Measurements from ENCODE around the gene SLC43A3.
"Not testable (repeated sequence)": the region's sequence is repeated elsewhere in the genome, so short reads cannot be mapped to it uniquely, and the experiment has no call there.

The SLC43A3 gene

GRCh38 chr11:57373146-57373545 lies 53.8 kb downstream of the SLC43A3 start:
- peaks cover 0 to 4% of the 10 kb centered on the region in 2 donors for H3K27me3 ChIP-seq (ENCODE audit: control insufficient read depth in 1 of 2, insufficient read depth in 2 of 2, low read length in 2 of 2)
- no peak overlapping the region for H3K9ac ChIP-seq (ENCODE audit: low read length)
- H3K4me1 ChIP-seq (ENCODE audit: insufficient read depth, low read length), result no peaks in the 10 kb centered on the region
- H3K27ac ChIP-seq (ENCODE audit: low read depth, low read length), result no peak overlapping the region
- no peaks in the 10 kb centered on the region for H3K36me3 ChIP-seq (ENCODE audit: insufficient read depth, low read length)
- no peak overlapping the region for H3K4me3 ChIP-seq (ENCODE audit: low read depth in 1 of 2, low read length in 2 of 2)
- H3K9me3 ChIP-seq (ENCODE audit: low read length), result no peaks in the 10 kb centered on the region

- Histone ChIP-seq H3K36me3 (ENCODE audit: insufficient read depth, low read length) (no peaks in the 10 kb centered on the region), H3K4me1 (ENCODE audit: insufficient read depth, low read length) (no peaks in the 10 kb centered on the region), H3K4me3 (ENCODE audit: low read depth in 1 of 2, low read length in 2 of 2) (no peak overlapping the region), H3K27me3 (ENCODE audit: control insufficient read depth in 1 of 2, insufficient read depth in 2 of 2, low read length in 2 of 2) (no peaks in the 10 kb centered on the region), H3K9ac (ENCODE audit: low read length) (no peak overlapping the region), H3K9me3 (ENCODE audit: low read length) (no peaks in the 10 kb centered on the region), H3K27ac (ENCODE audit: low read depth, low read length) (no peak overlapping the region)
Measured at GRCh38 chr11:57370941-57371340, 56.0 kb downstream of the SLC43A3 start.

GRCh38 chr11:57370251-57370650 lies 56.7 kb downstream of the SLC43A3 start:
- H3K4me3 ChIP-seq (ENCODE audit: low read depth in 1 of 2, low read length in 2 of 2), result no peak overlapping the region
- H3K4me1 ChIP-seq (ENCODE audit: insufficient read depth, low read length), result no peaks in the 10 kb centered on the region
- H3K9ac ChIP-seq (ENCODE audit: low read length), result no peak overlapping the region
- H3K36me3 ChIP-seq (ENCODE audit: insufficient read depth, low read length), result no peaks in the 10 kb centered on the region
- H3K9me3 ChIP-seq (ENCODE audit: low read length), result no peaks in the 10 kb centered on the region
- H3K27ac ChIP-seq (ENCODE audit: low read depth, low read length), result no peak overlapping the region
- H3K27me3 ChIP-seq (ENCODE audit: control insufficient read depth in 1 of 2, insufficient read depth in 2 of 2, low read length in 2 of 2), result no peaks in the 10 kb centered on the region

GRCh38 chr11:57368845-57369232 lies 58.1 kb downstream of the SLC43A3 start:
- H3K4me1 ChIP-seq (ENCODE audit: insufficient read depth, low read length), result no peaks in the 10 kb centered on the region
- no peaks in the 10 kb centered on the region for H3K27me3 ChIP-seq (ENCODE audit: control insufficient read depth in 1 of 2, insufficient read depth in 2 of 2, low read length in 2 of 2)
- no peaks in the 10 kb centered on the region for H3K9me3 ChIP-seq (ENCODE audit: low read length)
- no peaks in the 10 kb centered on the region for H3K36me3 ChIP-seq (ENCODE audit: insufficient read depth, low read length)
- no peak overlapping the region for H3K27ac ChIP-seq (ENCODE audit: low read depth, low read length)
- no peak overlapping the region for H3K9ac ChIP-seq (ENCODE audit: low read length)
- H3K4me3 ChIP-seq (ENCODE audit: low read depth in 1 of 2, low read length in 2 of 2), result no peak overlapping the region

- Histone ChIP-seq H3K4me3 (ENCODE audit: low read depth in 1 of 2, low read length in 2 of 2) (no peak overlapping the region), H3K9me3 (ENCODE audit: low read length) (peaks cover 1% of the 10 kb centered on the region), H3K27ac (ENCODE audit: low read depth, low read length) (no peak overlapping the region), H3K9ac (ENCODE audit: low read length) (no peak overlapping the region), H3K36me3 (ENCODE audit: insufficient read depth, low read length) (no peaks in the 10 kb centered on the region), H3K27me3 (ENCODE audit: control insufficient read depth in 1 of 2, insufficient read depth in 2 of 2, low read length in 2 of 2) (no peaks in the 10 kb centered on the region), H3K4me1 (ENCODE audit: insufficient read depth, low read length) (no peaks in the 10 kb centered on the region)
Measured at GRCh38 chr11:57368106-57368844, 58.6 kb downstream of the SLC43A3 start.

GRCh38 chr11:57364851-57365660 lies 61.9 kb downstream of the SLC43A3 start:
- H3K4me3 ChIP-seq (ENCODE audit: low read depth in 1 of 2, low read length in 2 of 2), result no peak overlapping the region
- H3K9ac ChIP-seq (ENCODE audit: low read length), result no peak overlapping the region
- no peaks in the 10 kb centered on the region for H3K36me3 ChIP-seq (ENCODE audit: insufficient read depth, low read length)
- no peak overlapping the region for H3K27ac ChIP-seq (ENCODE audit: low read depth, low read length)
- H3K27me3 ChIP-seq (ENCODE audit: control insufficient read depth in 1 of 2, insufficient read depth in 2 of 2, low read length in 2 of 2), result no peaks in the 10 kb centered on the region
- no peaks in the 10 kb centered on the region for H3K4me1 ChIP-seq (ENCODE audit: insufficient read depth, low read length)
- peaks cover 4% of the 10 kb centered on the region for H3K9me3 ChIP-seq (ENCODE audit: low read length)

- peaks cover 4% of the 10 kb centered on the region for H3K9me3 ChIP-seq (ENCODE audit: low read length)
- H3K9ac ChIP-seq (ENCODE audit: low read length), result no peak overlapping the region
- no peak overlapping the region for H3K27ac ChIP-seq (ENCODE audit: low read depth, low read length)
- no peak overlapping the region for H3K4me3 ChIP-seq (ENCODE audit: low read depth in 1 of 2, low read length in 2 of 2)
- H3K27me3 ChIP-seq (ENCODE audit: control insufficient read depth in 1 of 2, insufficient read depth in 2 of 2, low read length in 2 of 2), result no peaks in the 10 kb centered on the region
- H3K4me1 ChIP-seq (ENCODE audit: insufficient read depth, low read length), result no peaks in the 10 kb centered on the region
- no peaks in the 10 kb centered on the region for H3K36me3 ChIP-seq (ENCODE audit: insufficient read depth, low read length)
Measured at GRCh38 chr11:57363131-57364080, 63.5 kb downstream of the SLC43A3 start.

GRCh38 chr11:57361926-57362325 lies 65.0 kb downstream of the SLC43A3 start:
- H3K4me3 ChIP-seq (ENCODE audit: low read depth in 1 of 2, low read length in 2 of 2), result no peak overlapping the region
- no peak overlapping the region for H3K27ac ChIP-seq (ENCODE audit: low read depth, low read length)
- H3K36me3 ChIP-seq (ENCODE audit: insufficient read depth, low read length), result no peaks in the 10 kb centered on the region
- peaks cover 4% of the 10 kb centered on the region for H3K4me1 ChIP-seq (ENCODE audit: insufficient read depth, low read length)
- peaks cover 4% of the 10 kb centered on the region for H3K9me3 ChIP-seq (ENCODE audit: low read length)
- H3K9ac ChIP-seq (ENCODE audit: low read length), result no peak overlapping the region
- no peaks in the 10 kb centered on the region for H3K27me3 ChIP-seq (ENCODE audit: control insufficient read depth in 1 of 2, insufficient read depth in 2 of 2, low read length in 2 of 2)

GRCh38 chr11:57361420-57361819 lies 65.5 kb downstream of the SLC43A3 start:
- H3K36me3 ChIP-seq (ENCODE audit: insufficient read depth, low read length); H3K27me3 ChIP-seq (ENCODE audit: control insufficient read depth in 1 of 2, insufficient read depth in 2 of 2, low read length in 2 of 2); H3K9me3 ChIP-seq (ENCODE audit: low read length); H3K4me3 ChIP-seq (ENCODE audit: low read depth in 1 of 2, low read length in 2 of 2); H3K9ac ChIP-seq (ENCODE audit: low read length); H3K4me1 ChIP-seq (ENCODE audit: insufficient read depth, low read length); H3K27ac ChIP-seq (ENCODE audit: low read depth, low read length): not testable (repeated sequence)

- Histone ChIP-seq H3K27ac (ENCODE audit: low read depth, low read length) (no peak overlapping the region), H3K27me3 (ENCODE audit: control insufficient read depth in 1 of 2, insufficient read depth in 2 of 2, low read length in 2 of 2) (no peaks in the 10 kb centered on the region), H3K36me3 (ENCODE audit: insufficient read depth, low read length) (no peaks in the 10 kb centered on the region), H3K9ac (ENCODE audit: low read length) (no peak overlapping the region), H3K4me1 (ENCODE audit: insufficient read depth, low read length) (peaks cover 4% of the 10 kb centered on the region), H3K4me3 (ENCODE audit: low read depth in 1 of 2, low read length in 2 of 2) (no peak overlapping the region), H3K9me3 (ENCODE audit: low read length) (peaks cover 4% of the 10 kb centered on the region)
Measured at GRCh38 chr11:57360991-57361390, 65.9 kb downstream of the SLC43A3 start.
